ENCODE measurements around the gene PTPRM. TPM values are rescaled to one million over a fixed set of nuclear protein-coding genes. Genes with fewer than 3 reads are reported as not detected.

Gene PTPRM
- total RNA-seq, 2 donors from 2014 or later: 12.3 to 15.9 TPM

DNA sequence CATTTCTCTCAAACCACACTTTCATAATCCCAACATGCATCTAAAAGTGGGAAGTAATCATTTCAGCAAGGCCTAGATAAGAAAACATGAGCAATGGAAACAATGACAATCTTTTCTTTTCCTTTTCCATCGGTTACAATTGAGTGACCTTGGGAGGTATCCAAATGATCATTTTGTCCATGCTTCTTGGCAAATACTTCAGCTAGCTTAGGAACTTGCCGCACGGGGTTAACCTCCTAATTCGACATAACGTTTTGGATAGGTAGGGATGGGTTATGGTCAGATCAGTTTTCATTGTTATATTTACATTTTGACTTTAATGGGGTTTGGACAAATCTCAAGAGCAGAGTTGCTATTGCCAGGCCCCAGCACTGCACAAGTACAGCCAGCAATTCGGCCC lies 4.6 kb upstream of the PTPRM start:
- ATAC-seq: no peak
- DNase-seq: no peak
- intact Hi-C loops (cut with DNase I, micrococcal nuclease): no loop called here

DNA sequence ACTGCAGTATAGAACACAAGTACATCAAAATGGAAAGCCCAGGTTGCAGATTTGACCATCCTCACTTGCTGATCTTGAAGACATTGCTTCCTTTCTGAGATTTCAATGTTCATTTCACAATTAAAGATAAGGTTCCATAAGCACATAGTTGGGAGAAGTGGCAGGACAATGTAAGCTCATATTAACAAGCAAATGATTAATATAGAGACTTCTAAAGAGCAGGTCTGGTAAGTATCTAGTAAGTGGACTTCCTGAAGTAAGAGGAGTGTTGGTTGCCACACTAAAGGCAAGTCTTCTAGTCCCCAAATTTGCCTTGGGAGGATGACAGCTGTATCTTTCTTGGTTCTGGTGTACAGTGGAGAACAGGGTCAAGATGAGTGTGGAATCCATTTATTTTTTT lies 1.4 kb upstream of the PTPRM start:
- ATAC-seq: no peak
- DNase-seq: no peak

DNA sequence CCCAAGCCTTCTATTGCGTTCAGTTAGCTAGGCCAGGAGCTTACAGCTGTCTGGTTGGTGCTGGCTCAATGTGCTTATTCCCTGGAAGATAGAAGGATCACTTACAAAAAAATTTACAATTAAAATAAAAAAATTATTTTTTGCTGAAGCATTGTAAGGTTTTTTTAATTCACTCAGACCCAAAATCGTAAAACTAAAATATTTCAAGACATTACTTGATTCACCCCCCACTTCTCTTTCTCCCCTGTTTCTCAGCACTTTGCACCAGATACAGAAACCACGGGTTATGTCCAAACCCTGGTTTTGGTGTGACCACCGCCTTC lies 911 bp upstream of the PTPRM start:
- DNase-seq (no peak), ATAC-seq (no peak)
- intact Hi-C loops (cut with DNase I, micrococcal nuclease): loop anchor here in 1 of 2 donors (5.0 kb wide), 1 partner anchor 294 kb away; no protein-coding TSS in a partner anchor

More for the DNA sequence above, 1.4 kb upstream of the PTPRM start:
- intact Hi-C loops (cut with DNase I, micrococcal nuclease): loop anchor here in 1 of 2 donors (5.0 kb wide), 1 partner anchor 293 kb away; no protein-coding TSS in a partner anchor

DNA sequence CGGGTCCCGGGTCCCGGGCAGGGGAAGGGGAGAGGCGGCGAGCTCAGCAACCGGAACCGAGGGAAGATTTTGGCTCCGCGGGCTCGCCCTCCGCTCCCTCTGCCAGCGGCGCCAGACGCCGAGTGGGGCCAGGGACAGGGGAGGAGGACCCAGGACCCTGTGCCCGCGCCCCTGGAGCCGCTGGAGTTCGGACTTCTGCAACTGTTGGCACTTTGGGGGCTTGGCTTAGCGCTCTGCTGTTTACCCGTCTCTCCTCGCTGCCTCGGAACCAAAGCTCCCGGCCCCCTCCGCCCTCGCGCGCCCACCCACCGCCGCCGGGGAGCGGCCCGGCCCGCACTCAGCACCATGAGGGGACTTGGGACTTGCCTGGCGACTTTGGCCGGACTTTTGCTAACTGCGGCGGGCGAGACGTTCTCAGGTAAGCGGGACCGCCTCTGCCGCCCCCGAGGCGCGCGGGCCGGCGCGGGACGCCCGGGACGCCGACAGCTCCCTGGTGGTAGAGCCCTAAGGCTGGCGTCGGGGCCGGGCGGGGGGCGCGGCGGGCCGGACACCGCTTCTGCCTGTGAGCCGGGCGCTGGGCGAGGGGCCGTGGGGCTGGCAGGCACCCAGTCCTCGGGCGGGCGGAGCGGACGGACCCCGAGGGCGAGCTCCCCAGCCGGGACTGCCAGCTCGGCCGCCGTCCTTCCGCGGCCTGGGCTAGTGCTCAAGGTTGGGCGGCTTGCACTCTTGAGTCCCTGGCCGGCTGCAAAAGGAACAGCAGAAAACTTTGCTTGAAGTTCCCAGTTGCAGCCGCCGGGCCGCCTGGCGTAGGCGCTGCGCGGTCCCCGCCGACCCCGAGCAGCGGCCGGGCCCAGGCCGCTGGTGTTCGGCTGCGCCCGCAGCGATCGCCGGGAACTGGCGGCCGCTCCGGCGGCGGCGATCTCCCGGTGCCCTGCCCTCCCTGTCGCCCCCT lies 634 bp downstream of the PTPRM start:
- ATAC-seq (peak; percentile 38), DNase-seq (peak; percentile 32 to 37)
- intact Hi-C loops (cut with DNase I, micrococcal nuclease): loop anchor here in 1 of 2 donors (5.0 kb wide), 1 partner anchor 295 kb away; no protein-coding TSS in a partner anchor

DNA sequence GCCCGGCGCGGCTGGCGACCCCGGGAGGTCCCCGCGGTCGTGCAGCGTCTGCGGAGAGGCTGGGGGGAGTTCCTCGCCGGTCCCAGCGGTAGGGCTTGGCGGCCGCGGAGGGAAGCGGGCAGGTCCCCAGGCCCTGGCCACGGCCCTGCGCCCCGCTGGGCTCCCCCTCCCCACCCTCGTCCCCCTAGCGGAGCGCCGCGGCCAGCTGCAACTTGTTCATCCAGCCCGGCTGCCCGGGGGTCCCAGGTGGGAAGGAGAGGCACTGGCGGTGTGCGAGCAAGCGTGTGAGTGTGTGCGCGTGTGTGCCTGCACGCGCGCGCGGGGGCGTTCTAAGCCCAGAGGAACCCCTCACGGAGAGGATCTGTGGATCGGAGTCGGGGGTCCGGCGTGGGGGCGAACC lies 1.3 kb downstream of the PTPRM start:
- intact Hi-C loops (cut with DNase I, micrococcal nuclease): loop anchor here in 1 of 2 donors (5.0 kb wide), 1 partner anchor 296 kb away; no protein-coding TSS in a partner anchor
- ATAC-seq: no peak
- peak; percentile 26 to 28 for DNase-seq

DNA sequence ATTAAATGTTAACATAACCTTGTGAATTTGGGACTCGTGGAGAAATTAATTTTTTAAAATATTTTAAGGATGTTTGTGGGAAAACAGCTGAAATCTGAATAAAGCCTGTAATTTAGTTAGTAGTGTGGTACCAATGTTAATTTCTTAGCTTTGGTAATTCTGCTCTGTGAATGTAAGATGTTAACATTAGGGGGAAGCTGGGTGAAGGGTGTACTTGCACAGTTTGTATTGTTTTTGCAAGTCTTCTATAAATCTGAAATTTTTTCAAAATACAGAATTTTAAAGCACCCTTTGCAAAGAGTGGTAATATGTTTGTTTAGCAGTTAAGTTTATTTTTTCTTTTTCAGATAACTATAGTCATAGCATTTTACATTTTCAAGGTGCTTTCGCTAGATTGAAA lies 4.5 kb downstream of the PTPRM start:
- intact Hi-C loops (cut with DNase I, micrococcal nuclease): no loop called here
- DNase-seq (no peak), ATAC-seq (no peak)

DNA sequence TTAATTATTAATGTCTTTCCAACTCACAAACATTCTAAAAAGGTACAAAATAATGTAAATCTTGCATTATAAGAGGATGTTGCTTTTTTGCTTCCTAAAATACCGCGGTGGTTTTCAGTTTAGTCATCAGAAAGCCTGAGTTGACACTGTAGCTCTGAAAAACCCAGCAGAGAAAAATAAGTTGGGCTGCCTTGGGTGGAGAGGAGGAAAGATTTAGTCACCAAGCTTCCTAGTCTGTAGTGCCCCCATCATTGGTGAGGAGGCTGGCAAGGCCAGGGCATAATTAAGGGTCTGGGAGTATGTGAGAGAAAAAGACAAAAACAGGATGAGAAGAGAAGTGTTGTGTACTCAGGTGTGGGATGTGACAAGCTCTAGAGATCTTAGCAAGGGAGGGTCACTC lies 5.7 kb downstream of the PTPRM start:
- intact Hi-C loops (cut with DNase I, micrococcal nuclease): no loop called here
- DNase-seq (no peak), ATAC-seq (no peak)

DNA sequence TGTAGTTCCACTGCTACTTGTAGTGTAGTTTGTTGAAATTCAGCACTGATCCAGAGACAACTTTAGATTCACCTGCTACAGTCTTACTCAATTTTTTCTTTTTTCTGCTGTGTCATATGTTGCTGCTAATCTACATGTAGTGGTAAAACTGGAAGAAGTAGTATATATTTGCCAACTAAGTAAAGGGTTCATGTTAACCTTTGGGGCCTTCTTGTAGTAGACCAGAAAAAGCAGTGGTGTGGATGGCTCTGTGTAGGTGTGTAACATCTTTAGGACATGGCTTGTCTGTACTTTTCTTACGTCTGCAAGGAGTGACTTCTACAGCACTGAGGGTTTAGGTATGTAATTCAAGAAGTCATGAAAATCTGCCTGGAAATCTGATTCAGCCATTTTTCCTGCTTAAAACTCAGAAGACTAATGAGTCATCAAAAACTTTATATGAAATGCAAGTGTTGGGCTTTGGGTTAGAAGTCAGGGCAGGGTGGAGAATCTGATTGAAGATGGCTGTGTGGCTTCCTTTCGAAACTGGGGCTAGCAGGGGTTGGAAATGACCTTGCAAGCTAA lies 8.4 kb downstream of the PTPRM start:
- intact Hi-C loops (cut with DNase I, micrococcal nuclease): no loop called here
- DNase-seq (no peak), ATAC-seq (no peak)

DNA sequence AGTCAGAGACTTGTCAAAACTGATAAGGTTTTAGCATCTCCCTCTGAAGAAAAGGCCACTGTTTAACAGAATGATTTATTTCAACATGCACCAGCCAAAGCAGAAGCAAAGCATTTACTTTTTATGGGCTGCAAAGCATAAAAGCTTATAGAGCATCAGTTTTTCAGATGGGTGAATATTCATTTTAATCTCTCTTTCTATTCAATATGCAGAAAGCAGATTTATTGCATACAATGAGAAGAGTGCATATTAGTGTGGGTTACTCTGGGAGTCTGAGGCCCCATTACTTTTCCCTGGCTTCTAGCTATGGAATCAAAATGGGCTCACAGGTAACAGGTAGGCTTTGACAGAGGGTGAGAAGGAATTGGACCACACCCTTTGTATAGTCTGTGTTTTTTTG lies 9.0 kb downstream of the PTPRM start:
- intact Hi-C loops (cut with DNase I, micrococcal nuclease): no loop called here
- ATAC-seq (no peak), DNase-seq (no peak)

DNA sequence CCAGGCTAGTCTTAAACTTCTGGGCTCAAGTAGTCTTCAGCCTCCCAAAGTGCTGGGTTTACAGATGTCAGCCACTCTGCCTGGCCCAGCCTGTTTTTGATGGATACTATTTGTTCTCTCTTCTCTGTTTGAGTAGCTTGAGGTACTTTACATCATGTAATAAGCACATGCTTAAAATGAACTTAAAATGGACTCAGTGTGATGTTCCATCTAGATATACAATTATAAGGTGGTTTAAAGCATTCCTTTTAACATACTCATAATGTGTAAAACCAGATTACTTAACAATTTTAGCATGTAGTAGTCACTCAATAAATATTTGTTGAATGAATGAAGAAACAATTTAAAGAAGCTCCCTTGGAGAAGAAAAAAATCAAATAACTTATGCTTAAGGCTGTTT lies 9.6 kb downstream of the PTPRM start:
- ATAC-seq (no peak), DNase-seq (no peak)
- intact Hi-C loops (cut with DNase I, micrococcal nuclease): no loop called here

DNA sequence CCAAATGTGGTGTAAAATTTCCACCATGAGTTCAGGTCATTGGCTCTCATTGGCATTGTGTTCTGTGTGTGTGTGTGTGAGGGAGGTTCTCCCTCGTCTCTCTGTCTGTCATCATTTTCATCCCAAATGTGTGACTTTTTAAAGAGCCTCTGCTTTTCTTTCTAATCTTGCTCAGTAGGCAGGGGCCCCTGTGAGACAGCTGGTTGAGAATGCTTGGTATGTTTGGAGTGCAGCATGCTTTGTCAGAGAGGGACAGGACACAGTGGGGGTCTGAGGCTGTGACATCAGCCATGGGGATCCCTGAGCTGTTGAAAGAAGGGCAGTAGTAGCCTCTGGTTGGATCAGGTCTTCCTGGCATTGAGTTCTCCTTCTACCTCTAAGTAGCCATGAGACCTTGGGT lies 10.6 kb downstream of the PTPRM start:
- intact Hi-C loops (cut with DNase I, micrococcal nuclease): no loop called here
- ATAC-seq: no peak
- DNase-seq: no peak

DNA sequence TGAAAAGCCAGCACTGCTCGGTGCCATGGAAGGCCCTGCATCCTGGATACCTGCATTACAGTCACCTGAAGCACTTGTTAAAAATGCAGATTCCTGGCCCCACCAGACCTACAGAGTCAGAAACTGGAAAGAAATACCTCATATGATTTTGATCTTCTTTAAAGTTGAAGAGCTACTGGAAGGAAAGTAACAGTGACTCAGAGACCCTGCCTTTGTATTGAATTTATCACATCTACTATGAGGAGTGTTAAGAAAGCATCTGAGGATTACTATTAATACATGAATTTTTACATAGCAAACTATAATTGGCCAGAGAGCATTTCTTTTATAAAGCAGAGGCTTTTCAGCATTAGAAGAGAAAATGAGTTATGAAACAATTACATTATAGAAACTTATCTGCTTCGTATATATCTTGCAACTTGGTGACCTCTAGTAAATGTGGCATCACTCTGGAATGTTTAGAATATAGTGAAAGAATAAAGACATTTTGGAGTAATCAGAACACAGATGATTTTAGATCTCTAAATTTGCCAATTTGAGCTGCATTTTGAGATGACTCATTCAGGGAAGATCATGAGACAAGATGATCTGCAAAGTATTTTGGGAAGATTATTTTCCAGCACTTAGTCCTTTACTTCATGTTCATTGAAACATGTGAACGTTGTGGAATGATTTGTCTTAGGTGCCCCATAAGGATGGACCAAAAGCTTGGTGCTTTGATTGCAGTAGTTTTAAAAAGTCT lies 12.2 kb downstream of the PTPRM start:
- no peak for DNase-seq
- intact Hi-C loops (cut with DNase I, micrococcal nuclease): no loop called here
- ATAC-seq: no peak

DNA sequence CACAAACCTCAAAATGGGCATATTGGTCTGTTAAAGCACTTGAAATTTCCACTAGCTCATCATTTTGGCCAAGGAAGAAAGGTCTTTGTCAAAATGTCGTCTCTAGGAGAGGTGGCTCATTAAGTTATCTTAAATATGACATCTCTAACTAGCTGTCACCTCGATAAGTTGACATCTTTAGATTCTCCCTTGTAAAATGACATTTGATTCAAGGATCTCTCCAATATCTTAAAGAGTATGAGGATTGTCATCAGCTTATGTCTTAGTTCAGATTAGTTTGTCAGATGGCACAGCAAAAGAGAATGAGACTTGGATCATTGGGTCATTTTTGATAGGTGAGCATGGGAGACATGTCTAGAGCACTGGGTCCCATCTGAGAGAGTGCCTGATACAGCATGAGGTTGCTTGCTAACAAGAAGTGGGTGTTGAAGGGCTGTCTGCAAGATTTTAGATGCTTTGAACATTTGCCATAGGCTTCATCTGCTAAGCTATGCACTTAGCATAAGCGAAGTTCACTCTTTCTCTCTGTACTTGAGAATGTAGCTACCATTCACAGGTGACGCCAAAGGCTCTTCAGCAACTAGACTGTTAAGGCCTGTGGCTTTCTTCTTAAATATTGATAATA lies 12.9 kb downstream of the PTPRM start:
- intact Hi-C loops (cut with DNase I, micrococcal nuclease): loop anchor here in 1 of 2 donors (10.0 kb wide), 1 partner anchor 805 kb away; no protein-coding TSS in a partner anchor
- no peak for ATAC-seq
- no peak for DNase-seq

DNA sequence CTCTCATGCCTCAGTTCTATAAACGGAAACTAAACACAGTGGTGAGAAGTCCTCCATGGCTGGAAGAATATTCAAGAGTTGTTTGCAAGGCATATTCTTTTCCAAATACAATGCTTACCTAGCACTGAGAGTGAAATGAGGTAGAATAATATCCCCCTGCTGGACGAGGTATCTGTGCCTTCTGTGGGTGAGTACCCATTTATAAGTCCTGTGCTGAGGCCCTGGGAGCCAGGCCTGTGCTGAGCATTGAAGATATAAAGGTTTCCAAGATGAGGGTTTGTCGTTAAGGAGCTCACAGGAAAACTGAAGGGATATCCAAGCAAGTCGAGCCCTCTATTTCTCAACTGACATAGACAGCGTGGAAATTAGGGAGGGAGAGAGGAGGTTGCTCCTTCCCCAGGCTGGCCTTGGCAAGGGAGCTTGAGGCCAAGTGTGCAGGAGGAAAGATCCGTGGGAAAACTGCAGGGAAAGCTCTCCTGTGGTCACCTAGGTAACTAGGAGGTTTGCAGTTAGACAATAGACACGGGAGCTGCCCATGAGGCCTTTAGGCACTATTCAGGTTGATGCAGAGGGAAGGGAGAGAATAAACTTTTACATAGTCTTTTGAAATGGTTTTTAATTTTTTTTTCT lies 17.6 kb downstream of the PTPRM start:
- DNase-seq (no peak), ATAC-seq (no peak)
- intact Hi-C loops (cut with DNase I, micrococcal nuclease): loop anchor here in 1 of 2 donors (10.0 kb wide), 1 partner anchor 800 kb away; no protein-coding TSS in a partner anchor

DNA sequence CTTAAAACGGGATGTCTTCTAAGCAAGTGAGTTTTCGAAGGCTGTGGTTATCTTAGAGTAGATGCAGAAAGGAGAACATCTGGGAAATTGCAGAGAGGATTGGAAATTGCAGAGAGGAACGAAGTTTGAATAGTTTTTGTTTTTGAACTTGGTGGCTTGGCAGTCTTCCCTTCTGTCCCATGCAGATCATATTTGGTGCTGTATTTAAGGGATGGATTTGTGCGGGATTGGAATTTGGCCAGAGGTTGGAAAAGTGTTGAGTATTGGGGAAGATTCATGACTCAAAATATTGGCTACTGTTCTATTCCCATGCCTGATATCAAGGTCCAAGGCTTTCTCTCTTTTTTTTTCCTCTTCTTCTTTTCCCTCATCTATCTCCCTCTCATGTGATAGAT lies 18.2 kb downstream of the PTPRM start:
- intact Hi-C loops (cut with DNase I, micrococcal nuclease): loop anchor here in 1 of 2 donors (10.0 kb wide), 1 partner anchor 800 kb away; no protein-coding TSS in a partner anchor
- ATAC-seq (no peak), DNase-seq (no peak)

DNA sequence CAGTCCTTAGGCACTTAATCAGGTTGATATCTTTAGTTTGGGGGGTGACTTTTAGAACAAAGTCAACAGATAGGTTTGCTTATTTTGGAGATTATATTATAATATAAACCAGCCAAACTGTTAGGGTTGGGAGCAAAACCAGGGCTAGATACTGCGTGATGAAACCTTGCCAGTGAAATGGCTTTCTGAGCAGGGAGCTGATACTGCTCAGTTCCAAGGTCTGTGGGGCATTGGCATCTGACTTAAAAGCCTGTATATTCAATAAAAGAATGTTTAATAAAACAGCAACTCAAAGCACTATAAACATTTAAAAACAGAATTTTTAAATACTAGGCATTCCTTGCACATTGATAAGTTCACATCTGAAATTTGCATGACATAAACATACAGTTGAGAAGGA lies 19.3 kb downstream of the PTPRM start:
- intact Hi-C loops (cut with DNase I, micrococcal nuclease): loop anchor here in 1 of 2 donors (10.0 kb wide), 1 partner anchor 798 kb away; no protein-coding TSS in a partner anchor
- ATAC-seq: no peak

DNA sequence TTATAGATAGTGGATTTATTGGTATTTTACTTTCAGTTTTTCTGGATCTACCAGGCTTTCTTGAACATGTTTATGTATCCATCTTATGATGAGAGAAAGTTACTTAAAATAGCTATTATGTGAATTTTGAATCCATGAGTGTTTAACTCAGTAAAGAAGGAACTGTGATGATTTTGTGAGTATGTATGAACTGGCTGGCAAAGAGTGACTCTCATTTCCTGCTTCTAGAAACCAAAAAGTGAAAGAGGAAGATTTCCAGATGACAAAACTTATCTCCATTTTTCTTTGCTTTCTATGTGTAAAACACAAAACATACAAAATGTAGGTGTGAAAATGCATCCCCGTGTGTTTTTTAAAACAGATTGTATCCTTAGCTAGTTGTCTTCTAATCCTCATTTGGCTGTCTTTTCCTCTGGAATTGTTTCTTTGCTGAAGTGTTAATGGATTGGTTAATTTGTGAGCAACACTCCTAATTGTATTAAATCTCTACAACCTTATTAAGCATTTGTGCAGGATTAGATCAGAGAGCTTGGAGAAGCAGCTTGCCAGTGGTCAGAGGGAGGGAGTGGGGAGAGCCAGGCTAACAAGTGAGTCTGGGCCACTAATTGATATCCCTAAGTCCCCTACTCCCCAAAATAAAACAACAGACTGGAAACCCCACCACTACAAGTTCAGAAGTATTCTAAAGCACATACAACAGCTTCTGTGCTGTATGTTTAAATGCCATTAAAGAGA lies 23.9 kb downstream of the PTPRM start:
- DNase-seq (no peak), ATAC-seq (no peak)
- intact Hi-C loops (cut with DNase I, micrococcal nuclease): no loop called here

More for the DNA sequence above, 19.3 kb downstream of the PTPRM start:
- no peak for DNase-seq
